ENCODE data around the gene C2CD2L.

Gene C2CD2L

GRCh38 chr11:119087123-119087522 lies 20.0 kb upstream of the C2CD2L start:
- no peak for DNase-seq

DNA sequence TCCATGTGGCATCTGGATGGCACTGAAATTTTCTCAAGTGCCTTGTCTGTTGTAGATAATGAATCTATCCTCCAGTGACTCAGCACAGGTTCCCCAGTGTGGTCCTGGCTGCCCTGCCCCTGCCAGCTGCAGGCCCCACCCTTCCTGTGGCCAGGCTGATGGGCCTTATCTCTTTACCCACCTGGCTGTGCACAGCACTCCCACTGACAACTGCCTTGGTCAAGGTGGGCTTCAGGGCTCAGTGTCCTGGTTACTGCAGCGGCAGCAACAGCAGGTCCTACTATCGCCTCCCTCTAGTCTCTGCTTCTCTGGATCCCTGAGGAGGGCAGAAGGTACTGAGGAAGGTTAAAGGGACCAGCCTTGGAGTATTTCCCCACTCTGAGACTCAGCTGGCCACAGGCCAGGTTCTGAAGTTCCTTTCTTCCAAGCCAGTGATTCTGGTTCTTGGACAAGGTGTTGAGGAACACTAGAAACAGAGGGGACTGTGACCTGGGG lies 19.4 kb upstream of the C2CD2L start:
- Histone ChIP-seq H3K27ac (peak overlapping the region; percentile 81), H3K36me3 (peaks cover 9% of the 10 kb centered on the region), H3K9me3 (ENCODE audit: severe bottlenecking) (no peaks in the 10 kb centered on the region), H3K27me3 (ENCODE audit: insufficient read depth, low read depth, severe bottlenecking) (no peaks in the 10 kb centered on the region), H3K4me3 (ENCODE audit: low read depth, low read length) (peak overlapping the region; percentile 15)
- no peak for TF ChIP-seq CTCF (IDR thresholded peaks at IDR 0.05; ENCODE audit: low read depth, low read length)
- DNase-seq = no peak

More at GRCh38 chr11:119087123-119087522, 20.0 kb upstream of the C2CD2L start:
- peak overlapping the region; percentile 81 for H3K27ac ChIP-seq
- no peaks in the 10 kb centered on the region for H3K27me3 ChIP-seq (ENCODE audit: insufficient read depth, low read depth, severe bottlenecking)
- H3K36me3 ChIP-seq = peaks cover 3% of the 10 kb centered on the region
- no peaks in the 10 kb centered on the region for H3K9me3 ChIP-seq (ENCODE audit: severe bottlenecking)
- TF ChIP-seq CTCF (IDR thresholded peaks at IDR 0.05; ENCODE audit: low read depth, low read length) = no peak
- no peak overlapping the region for H3K4me3 ChIP-seq (ENCODE audit: low read depth, low read length)

DNA sequence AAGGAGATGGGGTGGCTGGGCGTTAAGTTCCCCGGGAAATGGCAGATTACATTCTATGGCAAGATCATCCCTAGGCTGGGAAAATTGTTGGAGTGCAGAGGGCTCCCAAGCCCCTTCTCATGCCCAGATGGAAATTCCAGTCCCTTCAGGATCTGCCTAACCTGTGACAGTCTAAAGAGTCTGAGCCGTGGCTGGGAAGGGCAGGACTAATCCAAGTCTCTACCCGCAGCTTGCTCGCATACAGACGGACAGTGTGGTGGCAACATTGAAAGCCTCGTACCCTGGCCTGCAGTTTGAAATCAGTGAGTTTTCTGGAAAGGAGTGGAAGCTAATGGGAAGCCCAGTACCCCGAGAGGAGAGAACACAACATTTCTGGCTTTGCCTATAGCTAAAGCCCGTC lies 18.7 kb upstream of the C2CD2L start:
- no peak for TF ChIP-seq CTCF (IDR thresholded peaks at IDR 0.05; ENCODE audit: low read depth, low read length)
- H3K4me3 ChIP-seq (ENCODE audit: low read depth, low read length) = peak overlapping the region; percentile 27
- H3K27me3 ChIP-seq (ENCODE audit: insufficient read depth, low read depth, severe bottlenecking) = no peaks in the 10 kb centered on the region
- H3K27ac ChIP-seq = peak overlapping the region; percentile 81
- H3K36me3 ChIP-seq = peaks cover 16% of the 10 kb centered on the region
- no peaks in the 10 kb centered on the region for H3K9me3 ChIP-seq (ENCODE audit: severe bottlenecking)
- DNase-seq = peak; percentile 52

DNA sequence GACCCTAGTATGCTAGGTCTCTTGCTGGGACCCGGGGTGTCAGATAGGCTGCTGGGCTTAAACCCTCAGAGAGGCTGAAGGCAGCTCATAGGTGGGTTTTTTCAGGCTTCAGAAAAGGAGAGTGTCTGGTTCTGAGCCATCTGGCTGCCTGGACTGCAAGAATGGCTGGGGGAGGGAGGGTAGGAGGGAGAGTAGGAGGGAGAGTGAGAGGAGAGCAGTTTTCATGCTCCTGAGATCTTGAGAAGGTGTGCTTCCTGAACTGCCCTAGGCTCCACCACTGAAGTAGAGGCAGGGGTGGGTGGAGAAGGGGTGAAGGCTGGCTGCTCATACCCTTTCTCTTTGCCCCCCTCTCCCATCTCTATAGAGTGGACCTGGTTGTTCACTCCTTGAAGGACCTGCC lies 17.8 kb upstream of the C2CD2L start:
- Histone ChIP-seq H3K27me3 (ENCODE audit: insufficient read depth, low read depth, severe bottlenecking) (no peaks in the 10 kb centered on the region), H3K4me3 (ENCODE audit: low read depth, low read length) (peak overlapping the region; percentile 27), H3K36me3 (peaks cover 25% of the 10 kb centered on the region), H3K27ac (peak overlapping the region; percentile 81), H3K9me3 (ENCODE audit: severe bottlenecking) (no peaks in the 10 kb centered on the region)
- DNase-seq = peak; percentile 78
- no peak for TF ChIP-seq CTCF (IDR thresholded peaks at IDR 0.05; ENCODE audit: low read depth, low read length)

DNA sequence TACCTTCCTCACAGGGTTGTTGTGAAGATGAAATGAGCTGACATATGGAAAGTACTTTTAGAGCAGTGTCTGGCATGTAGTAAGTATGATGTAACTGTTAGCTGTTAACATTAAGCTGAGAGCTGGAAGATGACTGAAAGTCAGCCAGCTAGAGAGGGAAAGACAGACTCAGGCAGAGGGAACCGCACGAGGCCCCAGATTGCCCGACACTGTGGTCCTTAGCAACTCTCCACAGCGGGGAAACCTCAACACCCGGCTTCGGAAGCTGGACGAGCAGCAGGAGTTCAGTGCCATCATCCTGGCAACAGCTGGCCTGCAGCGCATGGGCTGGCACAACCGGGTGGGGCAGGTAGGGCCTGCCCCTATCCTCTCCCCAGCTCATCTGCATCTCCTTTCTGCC lies 16.0 kb upstream of the C2CD2L start:
- TF ChIP-seq CTCF (IDR thresholded peaks at IDR 0.05; ENCODE audit: low read depth, low read length) = no peak
- peak; percentile 16 for DNase-seq
- H3K4me3 ChIP-seq (ENCODE audit: low read depth, low read length) = no peak overlapping the region
- 0 out of 2 replicates have a peak overlapping the region, but pooled peaks have one; percentile 97 for H3K27ac ChIP-seq
- H3K36me3 ChIP-seq = peaks cover 33% of the 10 kb centered on the region
- no peaks in the 10 kb centered on the region for H3K27me3 ChIP-seq (ENCODE audit: insufficient read depth, low read depth, severe bottlenecking)
- H3K9me3 ChIP-seq (ENCODE audit: severe bottlenecking) = no peaks in the 10 kb centered on the region

All from WERI-Rb-1 (cell line).